HG03064 (cell line): ENCODE results near the gene CHST8.

Experiments used
- ATAC-seq: cut with Tn5 transposase; IDR thresholded peaks from one replicate; pipeline ENCODE4 v1.9.1; 2021; ENCODE audit warnings: low read depth; ENCODE audit not compliant: unreplicated experiment

The CHST8 gene

DNA sequence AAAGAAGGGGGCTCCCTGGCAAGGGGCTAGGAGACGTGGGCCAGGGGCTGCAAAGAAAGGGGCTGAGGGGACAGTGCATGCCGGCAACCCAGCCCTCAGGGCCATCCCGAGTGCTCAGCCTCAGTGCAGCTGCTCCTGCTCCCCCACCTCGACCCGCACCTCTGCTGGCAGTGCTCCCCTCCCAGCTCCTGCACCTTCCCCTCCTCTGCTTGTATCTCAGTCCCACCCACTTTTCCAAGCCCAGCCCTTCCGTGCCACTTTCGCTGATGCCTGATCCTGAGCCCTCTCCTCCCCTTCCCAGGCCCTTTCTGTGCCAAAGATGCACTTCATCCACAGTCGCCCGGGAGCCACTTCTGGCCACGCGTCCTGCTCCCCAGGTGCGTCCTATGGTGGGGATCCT lies 105.0 kb downstream of the CHST8 start:
- ATAC-seq: no peak

DNA sequence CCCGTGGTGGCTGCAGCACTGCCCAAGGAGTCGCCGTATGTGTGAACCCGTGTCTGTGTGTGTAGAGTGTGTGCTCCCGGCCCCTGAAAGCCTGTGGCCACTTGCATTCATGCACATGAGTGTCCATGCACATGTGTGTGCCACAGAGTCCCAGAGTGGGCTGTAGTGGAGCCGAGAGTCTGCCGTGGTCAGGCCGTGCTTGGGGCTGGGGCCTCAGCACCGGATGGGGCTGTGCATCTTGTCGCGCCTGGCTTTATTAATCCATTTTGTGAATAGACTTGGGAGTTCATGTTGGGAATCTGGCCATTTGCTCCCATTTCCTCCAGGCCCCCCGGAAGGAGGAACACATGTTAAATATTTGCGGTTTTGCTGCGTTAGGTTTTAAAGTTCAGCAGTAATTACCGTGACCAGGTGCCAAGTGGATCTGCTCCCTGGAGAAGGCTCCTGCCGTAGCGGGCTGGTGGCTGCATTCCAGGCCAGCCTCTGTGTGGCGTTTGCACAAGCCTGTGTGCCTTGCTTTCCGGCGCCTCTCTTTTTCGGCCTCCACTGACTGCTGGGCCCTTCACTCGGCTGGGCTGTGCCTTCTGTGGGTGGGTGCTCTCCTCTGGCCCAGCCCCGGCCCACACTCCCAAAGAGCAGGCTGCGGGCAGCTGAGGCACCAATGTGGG lies 105.7 kb downstream of the CHST8 start:
- ATAC-seq: no peak

DNA sequence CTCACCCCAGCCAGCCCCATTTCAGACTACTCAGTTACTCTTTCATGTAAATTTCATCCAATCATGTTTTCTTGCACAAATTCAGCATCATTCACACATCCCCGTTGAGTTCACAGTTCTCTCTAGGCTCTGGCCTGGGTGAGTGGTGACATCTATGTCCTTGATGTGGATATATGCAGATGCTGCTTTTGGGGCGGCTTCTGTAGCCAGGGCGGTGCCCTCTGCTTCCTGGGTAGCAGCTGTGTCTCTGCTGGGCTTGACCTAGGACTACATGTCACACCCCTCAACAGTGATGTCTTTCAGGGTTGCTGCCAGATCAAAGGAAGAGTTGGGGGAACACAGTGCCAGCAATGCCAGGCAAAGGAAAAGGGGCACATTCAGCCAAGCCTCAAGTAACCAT lies 106.4 kb downstream of the CHST8 start:
- ATAC-seq: no peak

DNA sequence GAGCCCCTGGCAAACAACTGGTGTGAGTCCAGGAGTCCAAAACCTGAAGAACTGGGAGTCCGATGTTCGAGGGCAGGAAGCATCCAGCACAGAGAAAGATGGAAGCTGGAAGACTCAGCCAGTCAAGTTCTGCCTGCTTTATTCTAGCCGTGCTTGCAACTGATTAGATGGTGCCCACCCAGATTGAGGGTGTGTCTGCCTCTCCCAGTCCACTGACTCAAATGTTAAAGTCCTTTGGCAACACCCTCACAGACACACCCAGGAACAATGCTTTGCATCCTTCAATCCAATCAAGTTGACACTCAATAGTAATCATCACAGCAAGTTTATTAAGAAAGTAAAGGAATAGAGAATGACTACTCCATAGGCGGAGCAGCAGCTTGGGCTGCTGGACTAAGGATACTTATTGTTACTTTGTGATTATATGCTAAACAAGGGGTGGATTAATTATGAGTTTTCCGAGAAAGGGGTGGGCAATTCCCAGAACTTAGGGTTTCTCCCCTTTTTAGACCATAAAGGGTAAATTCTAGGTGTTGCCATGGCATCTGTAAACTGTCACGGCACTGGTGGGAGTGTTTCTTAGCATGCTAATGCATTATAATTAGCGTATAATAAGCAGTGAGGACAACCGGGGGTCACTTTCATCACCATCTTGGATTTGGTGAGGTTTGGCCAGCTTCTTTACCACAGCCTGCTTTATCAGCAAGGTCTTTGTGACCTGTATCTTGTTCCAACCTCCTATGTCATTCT lies 109.3 kb downstream of the CHST8 start:
- ATAC-seq: no peak

DNA sequence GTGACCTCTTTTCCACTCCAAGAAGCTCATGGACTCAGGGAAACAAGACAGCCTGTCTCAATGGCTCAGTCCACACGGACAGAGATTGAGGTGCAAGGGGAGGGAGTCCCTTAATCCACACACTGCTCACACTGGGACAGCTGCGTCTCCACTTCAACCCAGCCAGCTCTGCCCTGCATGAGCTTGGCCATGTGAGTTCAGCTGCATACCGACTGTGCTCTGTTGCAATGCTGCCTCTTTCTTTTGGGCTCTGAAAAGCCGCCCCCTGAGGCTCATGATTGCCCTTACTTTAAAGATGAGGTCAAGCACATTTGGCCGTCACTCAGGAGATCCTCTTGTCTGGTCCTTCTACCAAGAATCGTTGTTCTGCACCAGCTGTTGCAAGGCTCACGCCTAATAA lies 110.1 kb downstream of the CHST8 start:
- no peak for ATAC-seq

DNA sequence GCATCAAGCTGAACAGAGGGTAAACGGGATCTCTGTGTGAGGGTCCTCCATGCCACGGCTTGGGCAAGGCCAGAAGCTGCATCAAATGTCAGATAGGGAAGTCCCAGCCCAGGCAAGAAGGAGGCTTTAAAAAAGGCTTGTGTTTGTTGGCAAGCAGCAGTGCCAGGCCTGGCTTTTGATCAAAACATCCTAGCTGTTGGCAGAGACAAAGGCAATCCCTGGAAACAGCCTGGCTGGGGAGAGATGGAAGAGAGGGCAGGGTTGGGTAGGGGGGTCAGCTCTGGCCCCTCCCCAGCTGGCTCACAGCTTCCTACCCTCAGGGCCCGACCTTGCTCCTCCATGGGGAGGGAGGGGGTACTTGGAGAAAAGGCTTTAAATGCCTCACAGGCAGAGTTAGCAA lies 113.2 kb downstream of the CHST8 start:
- ATAC-seq: no peak

DNA sequence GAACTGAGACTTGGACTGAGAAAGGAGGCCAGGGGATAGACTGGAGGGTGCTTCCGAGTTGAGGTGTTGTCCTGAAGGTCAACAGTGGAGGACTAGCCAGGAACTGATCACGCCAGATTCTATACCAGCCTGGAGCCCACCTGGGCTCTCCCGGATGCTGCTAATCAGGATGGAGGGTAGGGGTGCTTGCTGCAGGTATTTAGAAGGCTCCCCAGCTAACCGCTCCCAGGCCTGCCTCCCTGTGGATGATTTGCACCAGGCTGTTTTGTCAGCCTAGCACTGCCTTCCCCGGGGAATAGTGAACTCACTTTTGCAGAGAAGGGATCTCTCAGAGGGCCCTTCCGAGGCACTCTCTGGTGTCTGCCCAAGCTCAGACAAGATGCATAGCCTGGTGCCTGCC lies 114.4 kb downstream of the CHST8 start:
- ATAC-seq: no peak

DNA sequence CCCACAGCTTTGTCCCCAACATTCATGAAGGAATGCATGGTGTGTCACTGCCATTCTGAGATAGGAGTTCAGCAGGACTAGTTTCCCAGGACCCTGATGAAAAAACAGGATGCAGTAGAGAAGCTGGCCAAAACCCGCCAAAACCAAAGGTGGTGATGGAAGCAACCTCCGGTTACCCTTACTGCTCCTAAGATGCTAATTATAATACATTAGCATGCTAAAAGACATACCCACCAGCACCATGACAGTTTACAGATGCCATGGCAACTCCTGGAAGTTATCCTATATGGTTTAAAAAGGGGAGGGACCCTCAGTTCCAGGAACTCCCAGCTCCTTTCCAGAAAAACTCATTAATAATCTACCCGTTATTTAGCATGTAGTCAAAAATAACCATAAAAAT lies 115.0 kb downstream of the CHST8 start:
- no peak for ATAC-seq

DNA sequence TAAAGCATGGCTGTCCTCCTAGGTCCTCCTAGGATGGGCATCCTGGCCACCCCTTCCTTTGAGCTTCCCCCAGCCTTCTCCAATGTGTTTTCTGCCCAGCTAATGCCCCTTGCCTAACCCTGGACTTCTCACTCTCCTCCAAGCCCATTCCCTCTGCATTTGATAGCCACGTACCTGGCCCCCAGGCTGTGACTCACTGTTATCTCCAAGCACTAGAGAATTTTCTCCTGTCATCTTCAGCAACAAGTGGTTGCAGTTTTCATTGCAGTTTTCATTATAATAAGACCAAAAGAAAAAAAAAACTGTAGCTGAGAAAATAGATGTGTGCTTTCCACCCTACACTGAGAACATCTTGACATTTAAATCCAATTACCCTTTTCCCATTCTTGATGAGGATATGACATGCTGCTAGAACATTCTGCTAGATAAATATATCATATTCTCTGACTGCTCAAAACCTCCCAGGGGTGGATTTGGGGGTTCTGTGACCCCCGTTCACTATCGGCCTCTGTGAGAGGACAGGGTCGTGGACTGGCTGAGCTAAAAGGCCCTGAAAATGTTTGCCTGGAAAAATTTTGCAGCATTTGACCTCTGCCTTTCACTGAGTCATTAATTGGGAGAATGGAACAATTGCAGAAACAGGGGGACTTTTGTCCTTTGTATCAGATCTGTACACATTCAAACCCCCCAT lies 116.1 kb downstream of the CHST8 start:
- ATAC-seq: no peak

DNA sequence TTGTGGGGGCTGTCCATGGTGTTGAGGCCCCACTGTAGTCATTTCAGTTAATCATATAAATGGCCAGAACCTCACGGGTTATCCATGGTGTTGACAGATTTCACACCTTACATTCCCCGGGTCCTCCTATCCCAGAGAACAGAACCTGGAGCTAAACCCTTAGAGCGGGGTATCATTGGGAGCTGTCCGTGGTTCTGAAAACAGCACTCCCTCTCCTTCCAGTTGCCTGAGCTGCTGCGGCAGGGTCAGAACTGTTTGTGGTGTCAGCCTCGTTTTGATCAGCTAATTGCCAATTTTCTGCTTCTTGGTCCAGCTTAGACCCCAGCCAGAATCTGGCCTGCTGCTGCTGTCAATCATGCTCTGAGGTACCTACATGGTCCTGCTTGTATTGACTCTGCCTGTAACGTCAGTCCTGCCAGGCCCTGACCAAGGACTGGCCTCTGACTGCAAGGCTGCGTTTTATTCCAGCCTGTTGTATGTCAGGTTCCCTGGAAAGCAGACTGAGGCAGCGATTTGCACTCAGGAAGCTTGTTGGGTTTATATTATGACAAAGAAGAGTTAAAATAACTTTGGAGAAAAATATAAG lies 119.2 kb downstream of the CHST8 start:
- ATAC-seq: no peak

DNA sequence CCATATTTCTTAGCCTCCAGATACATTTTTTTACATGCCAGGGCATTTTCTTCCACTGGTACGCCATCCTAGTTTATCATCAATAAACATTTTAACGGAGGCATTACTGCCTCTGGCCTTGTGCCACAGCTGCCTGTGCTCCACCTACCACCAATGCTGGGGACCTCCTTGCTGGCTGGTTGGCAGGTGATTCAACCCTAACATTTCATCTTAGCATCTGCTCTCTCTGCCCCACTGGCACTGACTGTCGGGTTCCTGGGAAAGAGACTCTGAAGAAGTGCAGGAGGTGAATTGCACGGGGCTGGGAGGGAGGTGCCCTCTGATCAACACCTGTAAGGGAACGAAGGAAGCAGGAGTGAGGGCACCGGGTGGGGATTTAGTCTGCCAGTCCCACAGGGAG lies 123.5 kb downstream of the CHST8 start:
- no peak for ATAC-seq

DNA sequence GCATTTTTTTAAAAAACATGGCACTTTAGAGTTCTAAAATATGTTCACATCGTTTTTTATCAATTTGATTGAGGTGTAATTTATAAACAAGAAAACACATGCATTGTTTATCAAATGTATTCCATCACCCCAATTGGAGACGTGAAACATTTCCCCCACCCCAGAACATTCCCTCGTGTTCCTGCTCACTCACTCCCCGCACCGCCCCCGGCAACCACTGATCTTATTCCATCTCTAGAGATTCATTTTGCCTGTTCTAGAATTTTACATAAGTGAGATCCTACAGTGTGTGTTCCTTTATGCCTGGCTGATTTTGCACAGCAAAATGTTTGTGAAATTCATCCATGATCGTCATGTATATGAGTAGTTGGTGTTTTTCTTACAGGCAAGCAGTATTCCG lies 124.4 kb downstream of the CHST8 start:
- no peak for ATAC-seq

DNA sequence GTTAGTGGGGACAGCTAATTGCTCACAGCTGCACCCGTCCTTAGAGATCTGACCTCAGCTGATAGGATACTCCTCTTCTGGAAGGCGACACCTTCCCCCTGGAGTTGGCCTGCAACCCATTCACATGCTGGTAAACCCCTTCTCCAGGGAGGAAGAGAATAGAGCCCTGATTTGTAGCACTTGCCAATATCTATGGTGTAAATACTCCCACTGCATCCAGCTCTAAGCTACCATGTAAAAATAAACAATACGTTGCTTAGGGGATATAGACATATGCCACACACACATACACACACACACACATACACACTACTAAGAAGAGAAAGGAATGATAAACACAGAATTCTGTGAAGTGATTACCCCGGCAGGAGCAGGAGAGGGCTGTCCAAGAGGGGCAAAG lies 125.5 kb downstream of the CHST8 start:
- no peak for ATAC-seq

DNA sequence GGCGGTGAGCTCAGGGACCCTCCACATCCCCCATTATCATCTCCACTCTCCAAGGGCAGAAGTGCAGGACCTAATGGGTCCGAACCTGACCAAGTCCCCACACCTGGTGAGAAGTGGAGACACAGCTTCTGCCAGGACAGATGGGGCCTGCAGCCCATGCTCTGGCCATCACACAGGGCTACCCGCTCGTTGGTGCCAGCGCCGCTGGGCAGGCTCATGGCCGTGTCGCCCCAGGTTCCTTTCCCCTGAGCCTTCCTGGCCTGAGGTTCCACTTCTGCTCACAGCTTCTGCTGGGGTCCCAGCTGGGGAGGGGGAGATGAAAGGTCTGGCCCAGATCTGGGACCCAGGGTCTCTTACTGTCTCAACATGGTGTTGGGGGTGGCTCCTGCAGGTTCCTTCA lies 126.5 kb downstream of the CHST8 start:
- no peak for ATAC-seq

DNA sequence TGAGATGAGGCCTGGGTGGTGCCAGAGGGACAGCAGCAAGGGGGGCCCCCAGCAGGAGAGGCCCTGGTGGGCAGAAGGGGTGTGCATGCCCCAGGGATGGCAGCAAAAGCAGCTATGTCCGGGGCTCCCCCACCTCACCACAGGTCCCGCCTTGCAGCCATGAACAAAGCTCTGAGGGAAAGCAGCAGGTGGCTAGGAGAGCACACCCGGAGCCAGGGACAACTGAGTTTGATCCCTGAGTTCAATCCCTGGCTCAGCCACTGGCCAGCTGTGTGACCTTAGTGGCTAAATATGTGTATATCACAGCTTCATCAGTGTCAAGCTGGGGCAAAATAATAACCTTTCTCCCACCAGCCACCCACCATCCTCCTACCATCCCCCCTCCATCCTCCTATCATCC lies 127.3 kb downstream of the CHST8 start:
- no peak for ATAC-seq

DNA sequence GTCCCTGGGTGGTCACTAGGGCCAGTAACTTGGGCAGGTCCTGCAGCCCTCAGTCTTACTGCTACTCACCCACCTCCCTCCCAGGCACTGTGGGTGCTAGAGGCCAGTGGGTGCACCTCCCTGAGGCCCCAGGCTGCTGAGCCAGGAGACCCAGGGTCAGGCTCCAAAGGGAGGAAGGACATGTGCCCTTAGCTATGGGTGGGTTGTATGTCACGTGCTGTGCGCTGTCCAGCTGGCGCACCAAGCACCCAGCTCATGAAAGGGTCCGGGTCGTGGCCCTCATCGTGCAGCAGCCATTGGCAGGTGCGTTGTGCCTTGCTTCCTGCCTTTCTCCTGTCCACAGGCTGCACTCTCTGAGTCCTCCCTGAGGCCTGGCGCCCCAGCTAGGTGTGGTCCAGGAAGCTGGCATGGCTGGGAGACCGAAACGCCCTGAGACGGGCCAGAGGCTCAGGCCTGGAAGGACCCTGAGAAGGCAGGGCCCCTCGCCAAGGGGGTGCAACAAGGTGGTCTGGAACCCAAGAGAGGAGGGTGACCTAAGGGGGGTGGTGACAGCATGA lies 127.9 kb downstream of the CHST8 start:
- ATAC-seq: no peak

DNA sequence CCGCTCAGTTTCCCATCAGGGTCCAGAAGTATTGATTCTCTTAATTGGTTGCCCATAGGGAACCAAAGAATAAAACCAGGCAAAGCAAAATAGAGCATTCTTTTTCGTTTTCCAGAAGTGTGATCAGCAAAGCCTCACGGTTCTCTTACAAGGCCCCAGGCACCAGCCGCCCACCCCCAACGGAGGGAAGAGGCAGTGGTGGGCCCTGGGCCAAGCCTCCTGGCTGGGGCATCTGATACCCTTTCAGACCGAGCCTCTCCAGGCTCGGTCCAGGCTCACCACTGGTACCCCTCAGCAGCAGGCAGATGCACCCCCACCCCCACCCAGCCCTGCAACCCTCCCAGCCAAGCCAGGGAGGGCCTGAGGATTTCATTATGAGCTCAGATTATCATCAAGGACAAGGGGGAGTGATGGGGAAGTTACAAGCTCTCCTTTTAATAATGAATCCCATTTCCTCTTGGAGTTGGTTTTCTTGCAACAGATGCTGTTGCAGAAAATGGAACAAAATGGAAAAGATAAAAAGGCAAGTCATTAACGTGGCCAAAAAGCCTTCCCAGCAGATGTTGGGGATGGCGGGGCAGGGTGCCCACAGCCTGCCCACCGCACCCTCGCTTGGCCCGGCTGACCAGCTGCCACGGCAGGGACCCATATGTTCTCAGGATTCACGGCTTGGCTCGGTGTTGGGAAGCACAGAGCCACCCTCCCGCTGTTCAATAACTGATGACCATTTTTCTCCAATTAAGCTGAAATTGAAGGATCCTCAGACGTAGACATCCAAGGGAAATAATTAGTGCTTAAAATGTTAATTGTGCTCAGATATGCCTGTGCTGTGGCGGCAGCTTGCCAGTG lies 129.1 kb downstream of the CHST8 start:
- ATAC-seq: no peak

DNA sequence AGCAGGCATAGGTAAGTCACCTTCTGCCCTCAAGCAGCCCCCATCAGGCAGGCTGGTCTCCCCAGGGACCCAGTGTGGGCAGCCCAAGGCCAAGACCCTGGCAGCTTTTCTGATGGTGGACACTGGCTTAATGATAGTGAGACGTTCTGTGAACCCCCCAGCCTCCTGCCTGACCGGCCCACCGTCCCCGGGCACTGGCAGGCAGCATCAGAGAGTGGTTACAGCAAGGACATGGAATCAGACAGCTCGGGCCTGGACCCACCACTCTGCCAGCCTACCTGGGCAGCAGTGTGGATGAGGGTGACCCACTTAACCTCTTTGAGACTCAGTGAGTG lies 129.7 kb downstream of the CHST8 start:
- no peak for ATAC-seq

DNA sequence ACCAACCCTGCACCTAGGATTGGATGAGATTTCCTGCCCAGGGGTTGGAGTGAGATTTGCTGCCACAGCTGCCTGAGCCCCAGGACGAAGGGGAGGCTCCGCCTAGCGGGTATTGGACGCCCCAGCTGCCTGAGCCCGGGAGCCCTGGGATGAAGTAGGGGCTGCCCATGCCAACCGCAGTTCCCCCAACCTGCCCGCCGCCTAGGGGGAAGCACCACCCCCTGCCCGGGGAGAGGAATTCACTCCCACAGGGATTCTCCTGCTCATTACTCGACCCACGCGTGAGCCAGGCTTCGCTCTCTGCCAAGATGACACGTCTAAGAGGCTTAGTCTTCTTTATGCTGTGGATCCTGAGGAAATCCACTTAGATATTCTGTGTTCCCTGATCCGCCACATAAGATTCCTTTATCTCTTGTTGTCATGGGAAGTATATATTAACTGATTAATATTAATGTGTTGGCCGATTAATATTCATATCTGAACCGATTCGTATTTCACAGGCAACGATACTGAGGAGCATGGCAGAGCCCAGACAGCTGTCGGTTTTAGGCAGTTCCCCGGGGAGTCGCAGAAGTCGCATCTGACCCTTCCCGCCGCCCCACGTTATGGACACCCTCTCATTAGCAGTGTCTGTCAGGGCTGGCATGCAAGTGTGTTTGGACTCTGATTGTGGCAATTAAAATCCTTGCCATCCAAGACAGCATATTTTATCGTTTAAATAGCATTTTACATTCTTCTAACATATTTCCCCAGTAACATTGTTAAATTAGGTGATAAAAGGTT lies 130.5 kb downstream of the CHST8 start:
- no peak for ATAC-seq

DNA sequence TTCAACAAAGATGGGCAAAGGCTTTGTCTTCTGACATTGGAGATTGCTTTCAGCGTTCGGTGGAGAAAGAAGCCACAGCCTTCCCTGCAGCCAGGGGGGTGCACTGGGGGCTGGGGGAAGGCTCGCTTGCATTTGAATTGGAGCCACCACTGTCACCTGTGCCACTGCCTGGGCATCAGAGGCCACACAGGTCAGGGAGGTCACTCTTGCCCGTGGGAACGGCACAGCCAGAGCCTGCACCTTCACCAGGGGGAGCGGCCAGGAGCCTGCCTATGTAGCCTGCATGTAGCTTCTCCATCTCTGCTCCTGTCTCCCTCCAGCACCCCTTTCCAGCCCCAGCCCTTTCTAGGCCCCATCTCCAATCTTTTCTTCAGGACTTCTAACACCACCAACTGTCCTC lies 131.2 kb downstream of the CHST8 start:
- no peak for ATAC-seq
